ENCODE measurements around the gene DDX51.

GRCh38 chr12:132169376-132169775 is 25.3 kb upstream of the DDX51 start:
- TF ChIP-seq CTCF (IDR thresholded peaks at IDR 0.05), result no peak
- TF ChIP-seq ZFX (IDR thresholded peaks at IDR 0.05; ENCODE audit: borderline replicate concordance), result no peak

All from 22Rv1 (cell line).